K562 (cell line): Measurements from ENCODE around the gene SLC16A5. TPM values are rescaled to one million over a fixed set of nuclear protein-coding genes. Genes with fewer than 3 reads are reported as not detected.
"Not testable (repeated sequence)": the region's sequence is repeated elsewhere in the genome, so short reads cannot be mapped to it uniquely, and the experiment has no call there.

Source experiments
- ARNT ChIP-seq, 2 experiments: fragments of 450-650 bp; IDR thresholded peaks; 2 replicates each; pipeline ENCODE4 v1.6.1; 2016; ENCODE audit warnings: mild to moderate bottlenecking in 1 of 2
- CBX3 ChIP-seq, 2 experiments: IDR thresholded peaks; 1 replicate in 1 of 2; 2 replicates in 1 of 2; pipeline ENCODE4 v1.6.1; 2012; ENCODE audit warnings: inconsistent platforms in 2 of 2, low read length in 2 of 2, borderline replicate concordance in 1 of 2, control low read depth in 1 of 2
- DPF2 ChIP-seq: fragments of 450-650 bp; IDR thresholded peaks from 2 replicates; pipeline ENCODE4 v1.6.1; 2016
- L3MBTL2 ChIP-seq: fragments of 450-650 bp; IDR thresholded peaks from 2 replicates; pipeline ENCODE4 v1.6.1; 2016; ENCODE audit warnings: mild to moderate bottlenecking, moderate library complexity
- MEF2A ChIP-seq: IDR thresholded peaks from 2 replicates; pipeline ENCODE4 v1.6.1; 2011; ENCODE audit warnings: low read depth, mild to moderate bottlenecking, low read length, moderate library complexity; ENCODE audit not compliant: control insufficient read depth
- SMARCE1 ChIP-seq: fragments of 450-650 bp; IDR thresholded peaks from 2 replicates; pipeline ENCODE4 v1.7.1; 2016; ENCODE audit warnings: mild to moderate bottlenecking
- TAL1 ChIP-seq: fragments of 450-650 bp; IDR thresholded peaks from 2 replicates; pipeline ENCODE4 v1.6.1; 2016; ENCODE audit warnings: mild to moderate bottlenecking
- TCF15 ChIP-seq: fragments of 250-450 bp; sonication (Bioruptor Pico); IDR thresholded peaks from 2 replicates; pipeline ENCODE4 v1.8.0; 2022; ENCODE audit warnings: moderate library complexity, mild to moderate bottlenecking, inconsistent platforms
- TEAD1 ChIP-seq, 2 experiments: fragments of 450-650 bp in 1 of 2; sonication (generic) in 1 of 2; formaldehyde crosslinking; IDR thresholded peaks; 2 replicates each; pipeline versions ENCODE4 v1.4.0 to v1.8.0; 2020 to 2022; ENCODE audit warnings: mild to moderate bottlenecking in 2 of 2, missing genetic modification reagents in 1 of 2
- ZBTB40 ChIP-seq, 2 experiments: fragments of 450-650 bp in 1 of 2; sonication (generic) in 1 of 2; formaldehyde crosslinking in 1 of 2; IDR thresholded peaks; 2 replicates each; pipeline versions ENCODE4 v1.7.1 to v1.9.0; 2016 to 2022; ENCODE audit warnings: inconsistent platforms in 1 of 2, mild to moderate bottlenecking in 1 of 2, missing genetic modification reagents in 1 of 2
- ZKSCAN8 ChIP-seq: fragments of 200-800 bp; sonication (Bioruptor generic); IDR thresholded peaks from 2 replicates; pipeline ENCODE4 v1.6.1; 2016; ENCODE audit warnings: missing genetic modification characterization, missing compliant biosample characterization
- ZNF140 ChIP-seq: fragments of 250-450 bp; sonication (Bioruptor Pico); IDR thresholded peaks from 2 replicates; pipeline ENCODE4 v1.8.0; 2021; ENCODE audit warnings: moderate library complexity, mild to moderate bottlenecking, inconsistent platforms
- polyA plus RNA-seq, 8 experiments: library from polyadenylated mRNA; depleted of rRNA in 4 of 8; stranded (reverse) in 5 of 8; unstranded in 3 of 8; fragments of >200 nt; fragmentation: Nextera tagmentation in 2 of 8; fragmentation: Illumina TruSeq in 1 of 8; extraction: Ambion mirVana in 2 of 8; extraction: Trizol in 1 of 8; gene quantifications; 2 replicates each; pipeline versions ENCODE4 v1.2.1 to v1.2.3, GENCODE V29; 2011 to 2014; ENCODE audit warnings: inconsistent platforms in 1 of 8, missing spikeins in 1 of 8
- total RNA-seq, 7 experiments: library from RNA; depleted of rRNA in 6 of 7; stranded (reverse); fragments of >200 nt in 6 of 7; fragmentation: Illumina TruSeq in 2 of 7; extraction: Trizol in 2 of 7; gene quantifications; 2 replicates each; pipeline versions ENCODE4 v1.2.1 to v1.2.3, GENCODE V29; 2011 to 2021; ENCODE audit warnings: low replicate concordance in 1 of 7
- TF ChIP-seq, protein P1 (sequence below), 3 experiments: fragments of 200-800 bp in 1 of 3; fragments of 250-450 bp in 1 of 3; fragments of 450-650 bp in 1 of 3; sonication (Bioruptor Pico) in 1 of 3; sonication (Bioruptor generic) in 1 of 3; formaldehyde crosslinking in 1 of 3; IDR thresholded peaks; 2 replicates each; pipeline versions ENCODE4 v1.6.1 to v1.8.0; 2016 to 2022; ENCODE audit warnings: mild to moderate bottlenecking in 2 of 3, missing genetic modification characterization in 2 of 3, missing compliant biosample characterization in 1 of 3, moderate library complexity in 1 of 3

SLC16A5 gene
- total and polyA plus RNA-seq, 9 of the 15 experiments (the other 6 are each of a cell fraction or from before 2014, with no cell fraction given): 0.06 to 2.6 (median 0.91) TPM

DNA sequence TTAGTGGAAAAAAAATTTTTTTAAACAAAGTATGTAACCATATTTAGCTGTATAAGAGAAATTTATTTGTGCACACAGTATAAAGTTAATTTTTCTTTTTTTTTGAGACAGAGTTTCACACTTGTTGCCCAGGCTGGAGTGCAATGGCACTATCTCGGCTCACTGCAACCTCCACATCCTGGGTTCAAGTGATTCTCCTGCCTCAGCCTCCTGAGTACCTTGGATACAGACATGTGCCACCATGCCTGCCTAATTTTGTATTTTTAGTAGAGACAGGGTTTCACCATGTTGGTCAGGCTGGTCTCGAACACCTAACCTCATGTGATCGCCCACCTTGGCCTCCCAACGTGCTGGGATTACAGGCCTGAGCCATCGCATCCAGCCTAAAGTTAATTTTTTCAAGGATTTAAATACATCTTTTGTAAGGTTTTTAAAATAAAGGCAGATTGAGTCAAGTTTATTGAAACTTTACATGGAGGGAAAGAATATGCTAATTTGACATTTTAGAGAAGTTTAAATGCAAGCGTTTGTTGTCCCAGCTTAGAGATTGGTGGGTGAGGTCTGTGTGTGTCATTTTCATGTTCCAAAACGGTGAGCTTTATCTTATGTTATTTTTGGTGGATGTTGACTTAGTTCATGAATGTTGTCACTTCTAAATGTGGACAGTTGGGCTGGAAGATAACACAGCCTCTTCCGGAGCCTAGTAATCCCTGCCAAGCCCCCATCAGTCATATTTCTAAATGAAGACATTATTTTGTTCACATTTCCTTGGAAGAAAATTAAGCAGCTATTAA, 16.1 kb upstream of the SLC16A5 start (continued):
- TF ChIP-seq ZKSCAN8 (CRISPR knock-in tag) (peak; percentile 50; the same call in 1 of the 2 replicates), ARNT (IDR thresholded peaks at IDR 0.05) (peak in 1 of 2 experiments; percentile 70; a peak in 2 of 4 replicates), TAL1 (peak; percentile 84), DPF2 (peak; percentile 97), SMARCE1 (peak; percentile 95), MEF2A (peak; percentile 97), TCF15 (CRISPR knock-in tag) (peak; percentile 22; the same call in 1 of the 2 replicates), ZNF140 (CRISPR knock-in tag) (0 out of 2 replicates have a peak, but pooled peaks have one; percentile 41), ZBTB40 (IDR thresholded peaks at IDR 0.05) (peak; percentile 53; the same call in 1 of the 2 replicates), L3MBTL2 (peak; percentile 44; the same call in 1 of the 2 replicates), CBX3 (IDR thresholded peaks at IDR 0.05; ENCODE audit: borderline replicate concordance in 1 of 2, low read length in 2 of 2) (peak in 1 of 2 experiments; percentile 35; a peak in 1 of 3 replicates), TEAD1 (CRISPR knock-in tag; IDR thresholded peaks at IDR 0.05) (peak in 1 of 2 experiments; percentile 50; a peak in 1 of 4 replicates)
- TF ChIP-seq, protein P1, sequence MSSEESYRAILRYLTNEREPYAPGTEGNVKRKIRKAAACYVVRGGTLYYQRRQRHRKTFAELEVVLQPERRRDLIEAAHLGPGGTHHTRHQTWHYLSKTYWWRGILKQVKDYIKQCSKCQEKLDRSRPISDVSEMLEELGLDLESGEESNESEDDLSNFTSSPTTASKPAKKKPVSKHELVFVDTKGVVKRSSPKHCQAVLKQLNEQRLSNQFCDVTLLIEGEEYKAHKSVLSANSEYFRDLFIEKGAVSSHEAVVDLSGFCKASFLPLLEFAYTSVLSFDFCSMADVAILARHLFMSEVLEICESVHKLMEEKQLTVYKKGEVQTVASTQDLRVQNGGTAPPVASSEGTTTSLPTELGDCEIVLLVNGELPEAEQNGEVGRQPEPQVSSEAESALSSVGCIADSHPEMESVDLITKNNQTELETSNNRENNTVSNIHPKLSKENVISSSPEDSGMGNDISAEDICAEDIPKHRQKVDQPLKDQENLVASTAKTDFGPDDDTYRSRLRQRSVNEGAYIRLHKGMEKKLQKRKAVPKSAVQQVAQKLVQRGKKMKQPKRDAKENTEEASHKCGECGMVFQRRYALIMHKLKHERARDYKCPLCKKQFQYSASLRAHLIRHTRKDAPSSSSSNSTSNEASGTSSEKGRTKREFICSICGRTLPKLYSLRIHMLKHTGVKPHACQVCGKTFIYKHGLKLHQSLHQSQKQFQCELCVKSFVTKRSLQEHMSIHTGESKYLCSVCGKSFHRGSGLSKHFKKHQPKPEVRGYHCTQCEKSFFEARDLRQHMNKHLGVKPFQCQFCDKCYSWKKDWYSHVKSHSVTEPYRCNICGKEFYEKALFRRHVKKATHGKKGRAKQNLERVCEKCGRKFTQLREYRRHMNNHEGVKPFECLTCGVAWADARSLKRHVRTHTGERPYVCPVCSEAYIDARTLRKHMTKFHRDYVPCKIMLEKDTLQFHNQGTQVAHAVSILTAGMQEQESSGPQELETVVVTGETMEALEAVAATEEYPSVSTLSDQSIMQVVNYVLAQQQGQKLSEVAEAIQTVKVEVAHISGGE (CRISPR knock-in tag; IDR thresholded peaks at IDR 0.05): peak in 1 of 3 experiments; percentile 14; a peak in 2 of 6 replicates
- TF ChIP-seq ZBTB40 (CRISPR knock-in tag; IDR thresholded peaks at IDR 0.05): not testable (repeated sequence)
